ENCODE data around the gene LTA.

LTA gene

DNA sequence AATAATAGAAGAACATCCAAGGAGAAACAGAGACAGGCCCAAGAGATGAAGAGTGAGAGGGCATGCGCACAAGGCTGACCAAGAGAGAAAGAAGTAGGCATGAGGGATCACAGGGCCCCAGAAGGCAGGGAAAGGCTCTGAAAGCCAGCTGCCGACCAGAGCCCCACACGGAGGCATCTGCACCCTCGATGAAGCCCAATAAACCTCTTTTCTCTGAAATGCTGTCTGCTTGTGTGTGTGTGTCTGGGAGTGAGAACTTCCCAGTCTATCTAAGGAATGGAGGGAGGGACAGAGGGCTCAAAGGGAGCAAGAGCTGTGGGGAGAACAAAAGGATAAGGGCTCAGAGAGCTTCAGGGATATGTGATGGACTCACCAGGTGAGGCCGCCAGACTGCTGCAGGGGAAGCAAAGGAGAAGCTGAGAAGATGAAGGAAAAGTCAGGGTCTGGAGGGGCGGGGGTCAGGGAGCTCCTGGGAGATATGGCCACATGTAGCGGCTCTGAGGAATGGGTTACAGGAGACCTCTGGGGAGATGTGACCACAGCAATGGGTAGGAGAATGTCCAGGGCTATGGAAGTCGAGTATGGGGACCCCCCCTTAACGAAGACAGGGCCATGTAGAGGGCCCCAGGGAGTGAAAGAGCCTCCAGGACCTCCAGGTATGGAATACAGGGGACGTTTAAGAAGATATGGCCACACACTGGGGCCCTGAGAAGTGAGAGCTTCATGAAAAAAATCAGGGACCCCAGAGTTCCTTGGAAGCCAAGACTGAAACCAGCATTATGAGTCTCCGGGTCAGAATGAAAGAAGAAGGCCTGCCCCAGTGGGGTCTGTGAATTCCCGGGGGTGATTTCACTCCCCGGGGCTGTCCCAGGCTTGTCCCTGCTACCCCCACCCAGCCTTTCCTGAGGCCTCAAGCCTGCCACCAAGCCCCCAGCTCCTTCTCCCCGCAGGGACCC lies 2.3 kb downstream of the LTA start:
- no peak for DNase-seq

DNA sequence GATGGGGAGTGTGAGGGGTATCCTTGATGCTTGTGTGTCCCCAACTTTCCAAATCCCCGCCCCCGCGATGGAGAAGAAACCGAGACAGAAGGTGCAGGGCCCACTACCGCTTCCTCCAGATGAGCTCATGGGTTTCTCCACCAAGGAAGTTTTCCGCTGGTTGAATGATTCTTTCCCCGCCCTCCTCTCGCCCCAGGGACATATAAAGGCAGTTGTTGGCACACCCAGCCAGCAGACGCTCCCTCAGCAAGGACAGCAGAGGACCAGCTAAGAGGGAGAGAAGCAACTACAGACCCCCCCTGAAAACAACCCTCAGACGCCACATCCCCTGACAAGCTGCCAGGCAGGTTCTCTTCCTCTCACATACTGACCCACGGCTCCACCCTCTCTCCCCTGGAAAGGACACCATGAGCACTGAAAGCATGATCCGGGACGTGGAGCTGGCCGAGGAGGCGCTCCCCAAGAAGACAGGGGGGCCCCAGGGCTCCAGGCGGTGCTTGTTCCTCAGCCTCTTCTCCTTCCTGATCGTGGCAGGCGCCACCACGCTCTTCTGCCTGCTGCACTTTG lies 3.3 kb downstream of the LTA start, which contains the start of gene TNF:
TSS of gene TNF (plus strand) at position 231 of the 567 bp plus-strand sequence. CDS start at position 408, 177 bp downstream.
- DNase-seq, result no peak

DNA sequence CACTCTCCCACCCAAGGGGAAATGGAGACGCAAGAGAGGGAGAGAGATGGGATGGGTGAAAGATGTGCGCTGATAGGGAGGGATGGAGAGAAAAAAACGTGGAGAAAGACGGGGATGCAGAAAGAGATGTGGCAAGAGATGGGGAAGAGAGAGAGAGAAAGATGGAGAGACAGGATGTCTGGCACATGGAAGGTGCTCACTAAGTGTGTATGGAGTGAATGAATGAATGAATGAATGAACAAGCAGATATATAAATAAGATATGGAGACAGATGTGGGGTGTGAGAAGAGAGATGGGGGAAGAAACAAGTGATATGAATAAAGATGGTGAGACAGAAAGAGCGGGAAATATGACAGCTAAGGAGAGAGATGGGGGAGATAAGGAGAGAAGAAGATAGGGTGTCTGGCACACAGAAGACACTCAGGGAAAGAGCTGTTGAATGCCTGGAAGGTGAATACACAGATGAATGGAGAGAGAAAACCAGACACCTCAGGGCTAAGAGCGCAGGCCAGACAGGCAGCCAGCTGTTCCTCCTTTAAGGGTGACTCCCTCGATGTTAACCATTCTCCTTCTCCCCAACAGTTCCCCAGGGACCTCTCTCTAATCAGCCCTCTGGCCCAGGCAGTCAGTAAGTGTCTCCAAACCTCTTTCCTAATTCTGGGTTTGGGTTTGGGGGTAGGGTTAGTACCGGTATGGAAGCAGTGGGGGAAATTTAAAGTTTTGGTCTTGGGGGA lies 4.0 kb downstream of the LTA start:
- DNase-seq, result no peak

DNA sequence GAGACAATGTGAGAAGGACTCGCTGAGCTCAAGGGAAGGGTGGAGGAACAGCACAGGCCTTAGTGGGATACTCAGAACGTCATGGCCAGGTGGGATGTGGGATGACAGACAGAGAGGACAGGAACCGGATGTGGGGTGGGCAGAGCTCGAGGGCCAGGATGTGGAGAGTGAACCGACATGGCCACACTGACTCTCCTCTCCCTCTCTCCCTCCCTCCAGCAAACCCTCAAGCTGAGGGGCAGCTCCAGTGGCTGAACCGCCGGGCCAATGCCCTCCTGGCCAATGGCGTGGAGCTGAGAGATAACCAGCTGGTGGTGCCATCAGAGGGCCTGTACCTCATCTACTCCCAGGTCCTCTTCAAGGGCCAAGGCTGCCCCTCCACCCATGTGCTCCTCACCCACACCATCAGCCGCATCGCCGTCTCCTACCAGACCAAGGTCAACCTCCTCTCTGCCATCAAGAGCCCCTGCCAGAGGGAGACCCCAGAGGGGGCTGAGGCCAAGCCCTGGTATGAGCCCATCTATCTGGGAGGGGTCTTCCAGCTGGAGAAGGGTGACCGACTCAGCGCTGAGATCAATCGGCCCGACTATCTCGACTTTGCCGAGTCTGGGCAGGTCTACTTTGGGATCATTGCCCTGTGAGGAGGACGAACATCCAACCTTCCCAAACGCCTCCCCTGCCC lies 4.9 kb downstream of the LTA start:
- no peak for DNase-seq

DNA sequence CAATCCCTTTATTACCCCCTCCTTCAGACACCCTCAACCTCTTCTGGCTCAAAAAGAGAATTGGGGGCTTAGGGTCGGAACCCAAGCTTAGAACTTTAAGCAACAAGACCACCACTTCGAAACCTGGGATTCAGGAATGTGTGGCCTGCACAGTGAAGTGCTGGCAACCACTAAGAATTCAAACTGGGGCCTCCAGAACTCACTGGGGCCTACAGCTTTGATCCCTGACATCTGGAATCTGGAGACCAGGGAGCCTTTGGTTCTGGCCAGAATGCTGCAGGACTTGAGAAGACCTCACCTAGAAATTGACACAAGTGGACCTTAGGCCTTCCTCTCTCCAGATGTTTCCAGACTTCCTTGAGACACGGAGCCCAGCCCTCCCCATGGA lies 5.5 kb downstream of the LTA start:
- DNase-seq, result no peak

DNA sequence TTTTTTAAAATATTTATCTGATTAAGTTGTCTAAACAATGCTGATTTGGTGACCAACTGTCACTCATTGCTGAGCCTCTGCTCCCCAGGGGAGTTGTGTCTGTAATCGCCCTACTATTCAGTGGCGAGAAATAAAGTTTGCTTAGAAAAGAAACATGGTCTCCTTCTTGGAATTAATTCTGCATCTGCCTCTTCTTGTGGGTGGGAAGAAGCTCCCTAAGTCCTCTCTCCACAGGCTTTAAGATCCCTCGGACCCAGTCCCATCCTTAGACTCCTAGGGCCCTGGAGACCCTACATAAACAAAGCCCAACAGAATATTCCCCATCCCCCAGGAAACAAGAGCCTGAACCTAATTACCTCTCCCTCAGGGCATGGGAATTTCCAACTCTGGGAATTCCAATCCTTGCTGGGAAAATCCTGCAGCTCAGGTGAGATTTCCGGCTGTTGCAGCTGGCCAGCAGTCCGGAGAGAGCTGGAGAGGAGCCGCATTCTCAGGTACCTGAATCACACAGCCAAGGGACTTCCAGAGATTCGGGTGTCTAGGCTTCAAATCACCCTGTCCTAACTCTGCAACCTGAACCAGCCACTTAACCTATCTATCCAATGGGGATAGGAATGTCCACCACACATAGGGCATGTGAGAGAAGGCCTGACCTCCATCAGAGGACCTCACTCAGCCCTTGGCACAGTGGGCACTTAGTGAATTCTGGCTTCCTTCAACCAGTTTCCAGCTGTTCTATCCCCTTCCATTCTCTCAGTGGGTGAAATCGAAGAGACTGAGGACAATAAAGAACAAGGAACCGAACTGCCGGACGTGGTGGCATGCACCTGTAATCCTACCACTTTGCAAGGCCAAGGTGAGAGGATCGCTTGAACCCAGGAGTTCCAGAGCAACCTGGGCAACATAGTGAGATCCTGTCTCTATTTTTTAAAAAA lies 6.4 kb downstream of the LTA start:
- DNase-seq, result no peak

DNA sequence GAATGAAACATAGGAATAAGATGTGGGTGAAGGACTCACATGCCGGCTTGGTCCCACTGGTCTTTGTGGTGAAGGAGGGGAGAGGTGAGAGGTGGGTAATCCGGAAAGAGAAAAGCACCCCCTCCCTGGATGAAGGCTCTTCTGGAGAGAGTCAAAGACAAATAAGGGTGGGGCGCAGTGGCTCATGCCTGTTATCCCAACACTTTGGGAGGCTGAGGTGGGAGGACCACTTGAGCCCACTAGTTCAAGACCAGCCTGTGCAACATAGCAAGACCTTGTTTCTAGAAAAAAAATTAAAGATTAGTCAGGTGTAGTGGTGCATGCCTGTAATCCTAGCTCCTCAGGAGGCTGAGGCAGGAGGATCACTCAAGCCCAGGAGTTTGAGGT lies 7.0 kb downstream of the LTA start:
- no peak for DNase-seq

DNA sequence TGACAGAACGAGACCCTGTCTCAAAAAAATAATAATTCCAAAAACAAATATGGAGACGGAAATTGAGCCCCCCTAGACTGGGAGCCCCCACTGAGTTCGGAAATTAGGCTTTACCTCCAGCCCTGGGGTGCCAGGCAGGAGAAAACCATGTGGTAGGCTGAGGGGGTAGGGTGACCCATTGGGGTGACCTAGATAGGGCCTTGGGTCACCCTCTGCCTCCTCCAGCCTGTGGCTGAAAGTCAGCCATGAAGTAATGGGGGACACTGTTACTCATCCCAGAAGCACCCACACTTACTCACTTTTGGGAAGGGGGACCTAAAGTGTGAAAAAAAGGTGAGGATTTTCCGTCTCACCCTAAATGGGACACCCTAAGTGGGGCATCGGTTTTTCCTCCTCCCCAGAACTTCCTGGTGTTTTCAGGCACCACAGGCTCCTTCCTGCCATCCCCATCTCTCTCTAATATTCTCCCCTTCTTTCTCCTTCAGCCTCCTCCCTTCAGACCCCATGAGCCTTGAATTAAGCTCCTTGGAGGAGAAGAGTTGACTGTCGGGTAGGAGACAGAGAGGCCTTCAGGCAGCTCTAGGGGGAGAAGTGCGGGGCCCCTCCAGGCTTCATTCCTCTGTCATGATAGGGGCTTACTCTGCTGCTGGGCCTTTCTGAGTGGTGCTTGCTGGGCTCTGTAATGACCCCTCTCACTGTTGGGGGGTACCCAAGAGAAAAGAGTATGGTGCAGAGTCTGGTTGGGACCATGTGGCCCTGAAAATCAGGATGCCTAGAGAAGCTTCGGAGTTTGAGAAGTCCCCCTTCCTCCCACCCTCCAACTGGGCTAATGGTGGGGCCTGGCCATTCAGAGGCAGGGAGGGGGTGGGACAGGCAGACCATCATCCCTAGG lies 7.7 kb downstream of the LTA start:
- DNase-seq, result no peak

DNA sequence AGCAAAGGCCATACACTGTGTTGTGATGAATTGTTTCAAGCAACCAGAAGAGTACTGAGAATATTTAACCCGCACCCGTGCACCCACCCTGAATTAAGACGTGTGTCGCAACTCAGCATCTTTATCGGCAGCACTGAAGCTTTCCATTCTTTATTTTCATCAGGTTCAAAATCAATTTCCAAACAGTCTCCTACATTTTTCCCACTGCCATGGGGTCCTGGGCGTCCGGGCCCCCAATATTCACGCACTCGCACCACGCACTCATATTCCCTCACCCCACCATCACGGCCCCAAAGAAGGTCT lies 8.3 kb downstream of the LTA start:
- no peak for DNase-seq

DNA sequence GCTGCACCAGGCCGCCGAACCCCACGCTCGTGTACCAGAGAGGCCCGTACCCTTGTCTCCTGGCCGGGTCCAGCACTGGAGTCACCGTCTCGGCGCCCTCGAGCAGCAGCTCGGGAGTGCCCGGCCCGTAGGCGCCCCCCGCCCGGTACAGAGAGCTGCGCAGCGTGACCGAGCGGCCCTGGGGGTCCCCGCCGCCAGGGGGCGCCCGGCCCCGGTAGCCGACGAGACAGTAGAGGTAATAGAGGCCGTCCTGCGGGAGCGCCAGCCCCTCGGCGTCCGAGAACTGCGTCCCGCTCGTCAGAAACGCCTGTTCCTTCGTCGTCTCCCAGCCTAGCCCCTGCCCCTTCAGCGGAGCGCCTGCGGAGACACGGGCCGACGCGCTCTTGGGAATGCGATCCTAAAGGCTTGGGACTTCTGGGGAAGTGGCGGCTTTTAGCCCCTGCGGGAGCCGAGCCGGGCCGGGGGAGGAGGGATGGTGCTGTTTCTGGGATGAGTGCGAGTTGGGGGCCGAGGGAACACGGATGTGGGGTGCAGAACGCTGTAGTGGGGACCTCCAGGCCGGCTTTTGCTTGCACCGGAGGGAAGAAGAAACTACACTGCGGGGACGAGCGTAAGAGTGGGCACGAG lies 8.8 kb downstream of the LTA start:
- DNase-seq, result peak; percentile 86

DNA sequence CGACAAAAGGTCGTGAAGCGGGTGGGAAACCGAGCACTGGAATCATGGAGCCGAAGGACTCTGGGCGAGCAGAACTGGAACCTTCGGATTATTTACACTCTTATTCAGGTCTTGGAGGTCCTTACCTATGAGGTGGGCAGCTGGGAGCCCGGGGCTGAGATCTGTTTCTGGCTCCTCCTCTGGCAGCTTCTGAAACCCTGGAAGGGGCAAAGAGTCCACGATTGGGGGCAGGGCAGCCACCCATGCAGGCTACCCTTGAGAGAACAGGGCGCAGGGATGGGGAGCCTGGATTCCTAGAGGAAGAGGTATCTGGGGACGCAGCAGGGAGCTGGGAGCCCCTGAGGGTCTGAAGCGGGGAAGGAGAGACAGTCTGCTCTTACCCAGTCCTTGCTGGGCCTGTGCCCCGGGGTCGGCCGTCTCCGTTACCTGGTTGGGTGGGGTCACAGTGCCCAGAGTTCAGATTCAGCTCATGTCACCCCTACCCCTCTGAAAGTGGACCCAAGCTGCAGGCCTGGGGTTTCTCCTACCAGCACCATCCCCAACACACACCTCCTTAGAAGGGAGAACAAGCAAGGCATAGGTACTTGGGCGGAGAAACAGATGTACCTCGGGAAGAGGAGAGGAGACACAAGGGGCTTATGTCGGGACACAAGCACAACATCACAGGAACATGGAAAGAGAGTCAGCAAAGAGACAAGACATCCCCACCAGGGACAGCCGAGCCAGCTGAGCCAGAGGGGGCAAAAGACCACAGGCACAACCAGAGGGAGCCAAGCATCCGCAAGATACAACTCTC lies 9.5 kb downstream of the LTA start:
- DNase-seq, result no peak

DNA sequence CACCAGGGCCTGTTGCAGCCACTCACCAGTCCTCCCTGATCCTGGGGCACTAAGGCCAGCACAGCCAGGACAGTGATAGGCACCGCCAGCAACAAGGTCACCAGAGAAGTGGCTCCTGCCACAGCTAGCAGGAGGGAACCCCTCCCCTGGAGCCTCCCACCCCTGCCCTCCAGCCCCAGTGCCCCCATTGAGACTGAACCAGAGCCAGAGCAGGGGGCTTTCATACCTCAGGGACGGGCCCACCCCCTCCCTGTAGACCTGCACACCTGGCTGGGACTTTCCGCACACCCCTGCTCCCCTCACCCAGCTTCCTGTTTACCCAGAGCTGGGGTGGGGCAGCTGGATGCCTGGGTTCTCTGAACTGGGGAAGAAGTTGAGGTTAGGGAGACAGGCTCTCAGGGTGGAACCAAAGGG lies 10.1 kb downstream of the LTA start, which contains the start of gene LTB:
TSS of gene LTB (minus strand) at position 195 of the 414 bp plus-strand sequence. CDS start at position 188, 7 bp downstream.
- DNase-seq, result peak; percentile 19

DNA sequence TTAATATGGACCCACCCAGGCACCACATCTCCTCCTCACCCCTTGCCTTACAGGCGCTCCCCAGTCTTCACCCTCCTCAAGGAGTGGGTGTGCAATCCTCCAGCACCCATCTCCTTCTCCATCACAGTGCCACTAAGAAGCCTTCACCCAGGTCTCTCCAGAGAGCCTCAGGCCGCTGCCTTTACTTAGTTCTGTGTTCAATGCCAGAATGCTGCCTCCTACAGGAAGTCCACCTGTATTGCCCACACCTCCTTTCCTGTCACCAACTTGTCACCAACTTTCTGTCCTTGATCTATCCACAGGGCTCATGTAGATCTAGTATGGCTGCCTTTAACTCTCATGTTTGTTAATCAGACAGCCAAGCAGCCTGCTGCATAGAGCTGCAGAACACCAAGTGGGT lies 13.4 kb downstream of the LTA start:
- DNase-seq, result peak; percentile 49

DNA sequence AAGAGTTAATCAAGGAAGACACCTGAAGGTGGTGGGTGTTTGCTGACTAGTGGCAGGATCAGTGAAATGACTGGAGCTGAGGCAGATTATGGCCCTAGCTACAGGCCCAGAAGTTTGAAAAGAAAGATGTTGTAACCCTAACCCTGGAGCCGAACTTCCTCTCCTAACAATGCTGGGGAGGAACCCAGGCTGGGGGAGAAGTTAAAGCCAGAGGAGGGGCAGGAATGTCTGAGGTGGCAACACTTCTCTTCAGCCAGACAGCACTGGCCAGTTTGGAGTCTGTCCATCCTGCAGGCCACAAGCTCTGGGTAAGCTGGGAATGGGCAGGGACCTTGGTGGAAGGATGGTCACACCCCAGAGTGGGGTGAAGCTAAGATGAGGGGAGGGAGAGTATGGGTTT lies 13.9 kb downstream of the LTA start, which contains the start of gene LST1:
TSS of gene LST1 (plus strand) at position 270 of the 400 bp plus-strand sequence. CDS start 1,023 bp downstream, outside the sequence.
- no peak for DNase-seq

DNA sequence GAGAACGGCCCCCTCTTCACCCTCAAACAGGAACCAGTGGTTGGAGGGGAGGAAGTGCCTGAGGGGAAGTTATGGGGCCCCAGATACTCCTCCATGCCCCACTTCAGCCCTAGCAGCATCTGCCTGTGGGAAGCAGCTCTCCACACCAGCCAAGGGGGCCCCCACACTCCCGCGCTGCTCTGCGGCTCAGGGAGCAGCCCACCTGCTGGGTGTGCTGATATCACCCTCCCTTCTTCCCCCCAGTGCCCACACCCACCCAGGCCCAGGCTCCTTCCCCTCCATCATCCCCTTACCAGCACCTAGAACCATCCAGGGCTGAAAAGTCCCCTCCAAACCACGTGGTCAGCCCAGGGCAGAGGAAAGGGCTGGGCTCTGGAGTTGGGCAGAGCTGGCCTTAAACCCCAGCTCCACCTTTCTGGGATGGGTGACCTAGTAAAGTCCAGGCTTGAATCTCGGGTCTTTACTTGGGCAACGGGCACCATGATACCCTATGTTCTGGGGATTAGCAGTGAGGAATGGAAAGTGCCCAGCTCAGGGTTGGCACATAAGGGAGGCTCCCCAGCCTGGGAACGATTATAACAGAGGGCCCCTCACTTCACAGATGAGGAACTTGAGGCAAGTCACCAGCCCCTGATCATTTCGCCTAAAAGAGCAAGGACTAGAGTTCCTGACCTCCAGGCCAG lies 14.7 kb downstream of the LTA start:
- no peak for DNase-seq

DNA sequence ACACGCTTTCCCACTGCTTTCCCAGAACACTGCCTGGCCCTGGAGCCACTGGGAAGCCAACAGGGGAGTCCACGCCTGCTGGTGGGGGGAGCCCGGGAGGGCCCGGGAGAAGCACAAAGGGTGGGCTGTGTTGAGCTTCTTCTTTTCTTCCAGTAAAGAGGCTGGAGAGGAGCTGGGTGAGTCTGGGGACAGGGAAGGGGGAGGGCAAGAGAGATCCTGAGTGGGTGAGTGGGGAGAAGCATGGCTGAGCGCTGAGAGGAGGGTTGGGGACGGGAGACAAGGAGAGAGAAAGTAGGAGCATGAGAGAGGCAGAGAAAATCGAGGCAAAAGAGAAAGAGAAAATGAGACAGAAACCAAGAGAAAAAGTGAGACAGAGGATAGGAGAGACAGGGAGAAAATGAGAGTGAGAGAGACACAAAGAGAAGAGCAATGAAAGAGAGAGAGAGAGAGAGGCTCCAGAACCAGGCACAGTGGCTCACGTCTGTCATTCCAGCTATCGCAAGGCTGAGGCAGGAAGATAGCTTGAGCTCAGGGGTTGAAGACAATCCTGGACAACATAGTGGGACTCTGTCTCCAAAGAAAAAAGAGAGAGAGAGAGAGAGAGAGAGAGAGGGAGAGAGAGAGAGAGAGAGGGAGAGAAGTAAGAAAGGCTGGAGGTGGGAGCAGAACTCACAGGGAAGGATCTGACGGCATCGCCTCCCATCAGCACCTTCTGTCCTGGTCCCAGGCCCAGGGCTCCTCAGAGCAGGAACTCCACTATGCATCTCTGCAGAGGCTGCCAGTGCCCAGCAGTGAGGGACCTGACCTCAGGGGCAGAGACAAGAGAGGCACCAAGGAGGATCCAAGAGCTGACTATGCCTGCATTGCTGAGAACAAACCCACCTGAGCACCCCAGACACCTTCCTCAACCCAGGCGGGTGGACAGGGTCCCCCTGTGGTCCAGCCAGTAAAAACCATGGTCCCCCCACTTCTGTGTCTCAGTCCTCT lies 16.0 kb downstream of the LTA start:
- no peak for DNase-seq

DNA sequence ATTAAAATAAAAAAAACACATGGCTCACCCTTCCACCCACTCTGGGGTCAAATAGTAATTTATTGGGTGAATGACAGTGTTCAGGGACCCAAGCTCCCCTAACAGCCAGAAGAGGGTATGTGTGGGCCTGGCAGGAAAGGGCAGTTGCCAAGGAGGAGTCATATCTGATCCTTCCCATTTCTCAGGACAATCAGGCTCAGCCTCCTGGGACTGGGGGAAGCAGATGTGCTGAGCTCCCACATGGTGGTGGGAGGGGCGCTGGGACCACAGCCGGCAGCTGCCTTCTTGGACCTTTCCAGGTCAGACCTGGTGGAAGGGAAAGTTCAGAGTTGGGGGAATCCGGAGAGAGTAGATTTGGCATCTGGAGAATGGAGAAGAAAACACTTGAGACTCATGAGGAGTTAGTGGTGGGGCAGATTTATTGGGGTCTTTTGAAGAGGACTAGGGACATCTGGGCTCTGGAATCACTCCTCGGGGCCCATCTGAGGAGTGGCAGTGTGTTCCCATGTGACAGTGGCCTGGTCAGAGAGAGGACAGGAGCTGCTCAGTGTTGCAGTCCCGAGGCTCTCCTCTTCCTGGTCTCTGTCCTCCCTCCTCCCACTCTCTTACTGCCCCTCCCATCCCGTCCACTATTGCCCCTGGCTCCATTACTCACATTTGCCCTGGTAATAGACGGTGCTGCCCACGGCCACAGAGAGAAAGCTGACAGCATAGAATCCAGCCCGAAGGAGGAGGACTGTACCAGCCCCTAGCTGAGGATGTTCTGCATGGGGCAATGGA lies 17.0 kb downstream of the LTA start:
- DNase-seq, result no peak

All from RPMI8226 (cell line).